Activated CD4-positive, alpha-beta T cell treated with anti-CD3 and anti-CD28 coated beads, Interleukin-2, amount 50 U/mL, for 4 hours (primary cell): ENCODE data around the gene TGFBR3.

ENCODE experiments used
- DNase-seq, 2 experiments: peaks; one replicate each; pipeline ENCODE4 v3.0.0-alpha.2; 2020

The TGFBR3 gene

DNA sequence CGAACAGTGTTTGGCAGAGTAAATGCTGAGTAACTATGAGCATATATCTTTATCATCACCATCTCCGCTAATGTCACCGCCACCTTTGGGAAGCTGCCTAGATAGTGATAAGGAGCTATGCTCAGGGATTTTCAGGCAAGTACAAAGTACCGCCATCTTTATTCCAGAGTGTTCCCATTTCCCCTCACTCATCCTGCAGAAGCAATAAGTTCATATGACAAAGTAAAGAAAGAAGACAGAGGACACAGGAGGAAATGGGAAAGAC is 89.6 kb downstream of the TGFBR3 start:
- no peak for DNase-seq

GRCh38 chr1:91795591-91796389 is 90.2 kb downstream of the TGFBR3 start:
- no peak for DNase-seq

- DNase-seq, result no peak
Measured at GRCh38 chr1:91793877-91794276, 92.1 kb downstream of the TGFBR3 start.

- no peak for DNase-seq
Measured at GRCh38 chr1:91793189-91793588, 92.8 kb downstream of the TGFBR3 start.

DNA sequence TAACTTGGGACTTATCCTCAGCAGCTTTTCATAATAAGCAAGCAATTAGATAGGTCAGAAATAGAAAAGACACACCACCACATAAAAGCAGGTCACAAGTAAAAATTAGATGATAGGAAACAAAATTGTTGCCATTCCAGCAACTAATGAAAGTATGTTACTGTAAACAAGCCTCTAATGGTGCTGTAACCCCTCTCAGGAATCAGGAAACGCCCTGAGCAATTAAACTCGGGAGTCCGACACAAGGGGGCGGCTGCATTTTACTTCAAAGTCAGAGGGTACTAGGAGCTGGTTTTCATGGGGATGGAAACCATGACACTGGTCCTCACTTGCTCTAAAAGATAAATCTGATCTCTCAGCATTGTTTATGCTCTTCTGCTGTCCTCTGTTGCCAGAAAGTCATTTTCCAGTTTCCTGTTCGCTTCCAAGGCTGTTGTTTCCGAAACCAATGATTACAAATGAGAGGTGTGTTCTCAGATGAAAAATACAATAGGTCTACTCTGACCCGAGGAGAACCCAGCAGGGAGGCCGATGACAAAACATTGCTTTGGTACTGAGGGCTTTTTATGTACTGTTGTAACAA is 93.4 kb downstream of the TGFBR3 start:
- no peak for DNase-seq

GRCh38 chr1:91791691-91792488 is 94.1 kb downstream of the TGFBR3 start:
- no peak for DNase-seq

GRCh38 chr1:91791103-91791502 is 94.8 kb downstream of the TGFBR3 start:
- DNase-seq, result no peak

DNA sequence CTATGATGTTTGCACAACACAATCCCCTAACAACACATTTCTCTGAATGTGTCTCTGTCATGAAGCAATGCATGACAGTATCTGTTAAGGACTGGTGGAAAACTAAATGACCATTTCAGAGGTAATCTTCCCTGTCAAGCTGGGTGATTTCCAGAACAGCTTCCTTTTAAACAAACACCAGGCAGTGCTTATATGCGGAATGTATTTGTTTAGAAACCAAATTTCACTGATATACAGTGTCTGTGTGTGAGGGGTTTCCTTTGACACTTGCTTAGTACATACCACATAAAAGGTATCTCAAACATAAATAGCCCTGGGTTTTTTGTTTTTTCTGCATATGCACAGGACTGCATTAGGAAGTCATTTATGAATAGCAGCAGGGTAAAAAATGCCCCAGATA is 95.6 kb downstream of the TGFBR3 start:
- DNase-seq, result no peak

GRCh38 chr1:91789273-91789997 is 96.5 kb downstream of the TGFBR3 start:
- no peak for DNase-seq

DNA sequence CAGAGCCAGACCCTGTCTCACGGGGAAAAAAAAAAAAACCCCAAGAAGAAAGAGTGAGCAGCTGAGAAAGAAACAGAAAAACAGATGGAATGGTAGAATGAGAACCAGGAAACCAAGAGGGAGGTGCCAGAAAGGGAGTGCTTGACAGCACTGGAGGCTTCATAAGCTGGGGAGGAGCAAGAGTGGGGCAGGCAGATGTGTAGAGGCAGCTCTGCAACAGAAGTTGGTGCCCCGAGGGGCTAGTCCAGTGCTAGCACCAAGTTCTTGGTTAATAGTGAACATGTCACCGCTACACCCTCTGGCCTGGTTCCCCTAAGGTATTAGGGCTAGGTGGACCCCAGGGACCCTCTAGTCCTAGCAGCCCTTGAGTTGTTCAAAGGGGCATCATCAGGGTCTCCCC is 98.0 kb downstream of the TGFBR3 start:
- DNase-seq, result no peak

DNA sequence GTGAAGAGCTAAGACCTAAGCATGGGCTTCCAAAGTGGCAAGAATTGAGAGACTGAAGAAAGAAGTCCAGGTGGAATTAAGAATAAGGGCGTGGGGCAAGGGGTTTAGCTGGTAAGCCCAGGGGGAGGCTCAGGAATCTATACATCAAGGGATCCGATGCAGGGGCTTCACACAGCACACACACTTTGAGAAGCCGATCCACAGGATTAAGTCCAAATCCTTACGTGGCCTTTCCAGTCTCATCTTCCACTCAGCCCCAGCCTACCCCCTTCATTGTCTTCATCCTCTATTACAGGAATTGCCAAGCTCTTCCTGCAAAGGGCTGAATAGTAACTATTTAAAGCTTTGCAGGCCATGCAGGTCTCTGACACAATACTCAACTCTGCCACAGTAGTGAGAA is 101.3 kb downstream of the TGFBR3 start:
- no peak for DNase-seq

DNA sequence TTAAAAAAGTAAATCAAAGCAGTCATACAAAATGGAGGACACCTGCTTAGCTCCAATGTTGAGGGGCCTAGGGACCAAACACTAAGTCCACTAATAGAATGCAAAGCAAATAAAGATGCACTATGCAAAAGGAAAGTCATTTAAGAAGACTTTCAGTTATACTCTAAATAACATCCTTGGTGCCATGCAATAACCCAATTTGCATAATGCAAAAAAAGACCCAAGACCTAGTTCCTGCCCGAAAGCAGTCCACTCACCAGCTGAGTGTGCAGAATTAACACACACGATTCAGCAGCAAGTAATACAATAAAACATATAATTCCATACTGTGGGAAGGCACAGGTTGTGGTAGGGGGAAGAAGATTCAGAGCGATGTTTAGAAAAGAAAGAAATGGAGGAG is 101.8 kb downstream of the TGFBR3 start:
- no peak for DNase-seq

GRCh38 chr1:91783423-91784170 is 102.4 kb downstream of the TGFBR3 start:
- DNase-seq, result no peak

DNA sequence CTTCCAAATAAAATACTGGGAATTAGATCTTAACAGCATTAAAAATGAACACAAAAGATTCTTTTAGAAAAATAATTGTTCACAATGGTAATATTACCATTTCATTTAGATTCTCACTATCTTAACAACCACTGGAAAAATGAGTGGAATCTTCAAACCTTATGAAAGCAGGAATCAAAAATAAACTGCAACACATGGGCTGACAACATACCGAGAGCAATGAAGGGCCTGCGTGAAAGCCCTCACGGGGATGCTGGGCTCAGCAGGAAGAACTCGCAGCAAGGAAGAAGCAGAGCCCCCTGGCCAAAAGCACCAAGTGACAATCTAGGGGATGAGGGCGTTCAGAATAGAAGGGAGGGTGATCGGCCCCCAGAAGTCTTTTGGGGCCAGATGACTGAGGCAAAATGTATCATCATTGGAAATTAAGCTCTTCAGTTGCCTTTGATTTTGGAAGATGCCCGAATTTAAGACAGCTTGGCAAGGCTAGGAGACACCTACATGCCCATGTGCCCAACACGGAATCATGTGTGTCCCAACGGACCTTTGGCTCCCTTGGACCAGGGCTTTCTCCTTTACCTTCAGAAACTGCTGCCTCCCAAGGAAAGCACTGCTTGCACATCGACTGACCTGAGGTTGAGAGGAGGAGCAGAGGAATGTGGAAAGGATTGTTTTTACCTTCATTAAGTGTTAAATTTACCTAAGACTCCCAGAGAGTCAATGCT is 103.9 kb downstream of the TGFBR3 start:
- DNase-seq, result no peak

GRCh38 chr1:91781371-91781825 is 104.6 kb downstream of the TGFBR3 start:
- DNase-seq, result no peak

DNA sequence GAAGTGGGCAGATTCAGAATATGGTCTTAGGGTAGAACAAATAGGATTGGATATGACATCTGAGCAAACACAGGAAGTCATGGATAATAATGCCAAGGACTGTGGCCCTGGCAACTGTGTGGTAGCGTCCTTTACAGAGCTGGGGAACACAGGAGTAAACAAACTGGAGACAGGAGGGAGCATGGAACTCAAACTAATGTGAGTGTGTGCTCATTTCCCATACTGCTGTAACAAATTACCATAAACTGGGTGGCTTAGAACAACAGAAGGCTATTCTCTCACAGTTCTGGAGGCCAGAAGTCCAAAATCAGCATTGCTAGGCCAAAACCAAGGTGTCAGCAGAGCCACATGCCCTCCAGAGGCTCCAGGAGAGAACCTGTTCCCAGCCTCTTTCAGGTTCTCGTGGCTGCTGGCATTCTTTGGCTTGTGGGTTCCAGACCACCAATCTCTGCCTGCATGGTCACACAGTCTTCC is 106.4 kb downstream of the TGFBR3 start:
- no peak for DNase-seq

DNA sequence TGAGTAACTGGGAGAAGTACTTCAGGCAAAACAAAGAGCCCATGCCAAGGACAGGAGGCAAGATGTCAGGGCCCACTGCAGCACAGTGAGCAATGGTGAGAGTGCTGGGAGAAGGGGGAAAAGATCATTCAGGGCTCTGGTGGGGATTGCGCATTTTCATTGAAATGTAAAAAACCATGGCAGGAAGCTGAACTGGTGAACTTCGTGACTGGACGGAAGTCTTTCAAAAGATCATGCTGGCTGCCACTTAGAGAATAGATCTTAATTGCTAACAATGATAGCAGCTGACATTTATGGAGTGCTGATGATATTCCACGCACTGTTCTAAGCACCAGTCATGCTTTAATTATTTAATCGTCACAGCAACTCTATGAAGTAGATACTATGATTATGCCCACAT is 107.0 kb downstream of the TGFBR3 start:
- no peak for DNase-seq

DNA sequence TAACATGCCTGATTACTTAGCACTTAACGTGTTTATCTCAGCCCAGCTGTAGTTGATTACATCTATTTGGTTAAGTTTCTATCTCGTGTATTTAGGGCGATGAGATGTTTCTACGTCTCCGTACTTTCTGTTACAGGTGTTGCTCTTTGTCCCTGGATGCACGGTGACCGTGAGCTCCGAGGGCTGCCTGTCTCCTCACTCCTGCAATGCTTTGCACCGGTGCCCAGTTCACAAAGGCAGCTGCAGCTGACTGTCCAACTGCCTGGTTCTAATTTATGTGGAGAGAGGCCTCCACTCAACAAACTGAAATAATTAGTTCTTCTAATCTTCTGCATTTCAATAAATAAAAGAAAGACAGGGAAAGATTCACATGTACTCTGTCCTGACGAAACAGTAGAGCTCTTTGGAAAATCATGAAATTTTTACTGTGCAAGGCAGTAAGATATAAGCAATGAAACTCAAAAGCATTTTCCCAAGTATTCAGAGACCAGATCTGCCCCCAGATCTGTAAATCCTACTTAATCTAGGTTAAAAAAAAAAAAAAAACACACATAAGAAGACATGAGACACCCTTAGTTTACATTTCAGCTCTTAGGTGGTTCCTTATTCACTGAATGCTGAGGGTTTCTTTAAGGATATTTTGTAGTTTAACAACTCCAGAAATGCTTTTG is 108.2 kb downstream of the TGFBR3 start:
- DNase-seq, result no peak

GRCh38 chr1:91777196-91777595 is 108.8 kb downstream of the TGFBR3 start:
- no peak for DNase-seq

GRCh38 chr1:91776068-91776794 is 109.7 kb downstream of the TGFBR3 start:
- DNase-seq, result no peak

DNA sequence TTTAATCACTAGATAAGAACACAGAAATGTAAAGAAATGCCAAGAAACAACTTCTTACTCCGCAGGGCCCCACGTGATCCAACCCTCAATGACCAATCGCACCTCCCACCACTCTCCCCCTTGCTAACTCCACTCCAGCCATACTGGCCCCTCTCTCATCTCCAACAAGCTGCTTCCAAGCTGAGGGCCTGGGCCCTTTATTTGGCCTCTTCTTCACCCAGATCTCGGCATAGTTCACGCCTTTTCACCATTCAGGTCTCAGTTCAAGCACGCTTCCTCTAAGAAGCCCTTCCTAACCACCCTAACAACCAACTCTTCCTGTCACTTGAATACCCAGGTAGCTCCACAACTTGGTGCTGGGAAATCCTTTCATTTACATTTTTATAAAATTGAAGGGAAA is 110.7 kb downstream of the TGFBR3 start:
- DNase-seq, result no peak
